ENCODE results near the gene PPP1R15A.
"Not testable (repeated sequence)": the region's sequence is repeated elsewhere in the genome, so short reads cannot be mapped to it uniquely, and the experiment has no call there.

PPP1R15A gene

GRCh38 chr19:48915757-48916156, 43.5 kb downstream of the PPP1R15A start:
- no peak for DNase-seq

DNA sequence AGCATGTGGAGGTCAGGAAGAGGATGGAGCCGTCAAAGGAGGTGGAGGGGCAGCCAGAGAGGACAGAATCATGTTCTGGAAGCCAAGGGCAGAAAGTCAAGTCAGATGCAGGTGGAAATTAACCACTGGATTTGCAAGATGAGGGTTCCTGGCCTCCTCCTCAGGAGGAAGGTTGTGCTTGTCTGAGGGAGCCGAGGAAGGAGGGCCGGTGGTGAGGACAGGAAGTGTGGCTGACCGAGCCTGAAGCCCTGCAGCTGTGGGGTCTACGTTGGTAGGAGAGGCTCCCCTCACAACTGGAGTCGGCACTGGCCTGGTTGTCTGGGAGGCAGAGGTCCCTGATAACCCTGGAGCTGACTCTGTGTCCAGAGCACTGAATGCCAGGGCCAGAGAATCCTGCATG, 45.9 kb downstream of the PPP1R15A start:
- no peak for DNase-seq

DNA sequence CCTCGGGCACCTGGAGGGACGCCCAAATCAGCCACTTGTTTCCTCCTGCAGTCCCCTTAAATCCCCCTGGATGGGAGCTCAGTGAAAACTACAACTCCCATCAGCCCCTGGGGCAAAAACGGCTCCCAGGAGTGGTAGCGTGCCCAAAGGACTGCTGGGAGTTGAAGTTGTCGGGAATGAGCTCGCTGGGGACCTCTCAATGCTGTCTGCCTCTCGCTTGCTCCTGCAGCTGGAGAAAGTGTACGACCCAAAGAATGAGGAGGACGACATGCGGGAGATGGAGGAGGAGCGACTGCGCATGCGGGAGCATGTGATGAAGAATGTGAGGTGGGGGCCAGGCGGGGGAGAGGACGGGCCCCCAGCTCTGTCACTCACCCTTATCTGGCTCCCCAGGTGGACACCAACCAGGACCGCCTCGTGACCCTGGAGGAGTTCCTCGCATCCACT, 46.6 kb downstream of the PPP1R15A start:
- peak; percentile 19 for DNase-seq

- DNase-seq, result not testable (repeated sequence)
Observed at GRCh38 chr19:48919271-48919670, 47.0 kb downstream of the PPP1R15A start.

GRCh38 chr19:48920949-48921348, 48.7 kb downstream of the PPP1R15A start:
- DNase-seq, result no peak

DNA sequence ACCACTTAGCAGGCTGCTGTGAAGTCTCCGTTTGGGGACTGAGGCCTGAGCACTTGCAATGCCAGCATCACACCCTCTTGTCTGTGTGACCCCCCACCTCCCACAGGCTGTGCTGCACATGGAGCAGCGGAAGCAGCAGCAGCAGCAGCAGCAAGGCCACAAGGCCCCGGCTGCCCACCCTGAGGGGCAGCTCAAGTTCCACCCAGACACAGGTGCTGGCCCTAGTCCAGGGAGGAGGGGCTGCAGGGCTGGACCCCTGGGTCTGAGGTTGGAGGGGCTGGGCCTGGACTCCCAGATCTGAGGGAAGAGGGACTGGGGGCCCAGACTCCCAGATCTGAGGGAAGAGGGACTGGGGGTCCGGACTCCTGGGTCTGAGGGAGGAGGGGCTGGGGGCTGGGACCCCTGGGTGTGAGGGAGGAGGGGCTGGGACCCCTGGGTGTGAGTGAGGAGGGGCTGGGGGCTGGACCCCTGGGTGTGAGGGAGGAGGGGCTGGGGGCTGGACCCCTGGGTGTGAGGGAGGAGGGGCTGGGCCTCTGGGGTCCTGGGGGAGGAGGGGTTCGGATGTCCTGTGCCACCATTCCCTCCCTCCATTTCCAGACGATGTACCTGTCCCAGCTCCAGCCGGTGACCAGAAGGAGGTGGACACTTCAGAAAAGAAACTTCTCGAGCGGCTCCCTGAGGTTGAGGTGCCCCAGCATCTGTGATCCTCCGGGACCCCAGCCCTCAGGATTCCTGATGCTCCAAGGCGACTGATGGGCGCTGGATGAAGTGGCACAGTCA, 49.7 kb downstream of the PPP1R15A start:
- DNase-seq, result no peak

GRCh38 chr19:48922548-48923490, 50.6 kb downstream of the PPP1R15A start:
- no peak for DNase-seq

GRCh38 chr19:48925240-48925843, 53.1 kb downstream of the PPP1R15A start:
- peak; percentile 89 for DNase-seq

Data from fibroblast of skin of back (primary cell).